Neural cell (in vitro differentiated cells): ENCODE data around the gene ATP8B4. TPM values are rescaled to one million over a fixed set of nuclear protein-coding genes. Genes with fewer than 3 reads are reported as not detected.

Source experiments
- H2AFZ ChIP-seq: fragments of 200-600, 300-800 bp; sonication (generic), shearing (Covaris generic); 2 replicates; pipeline ENCODE4 v1.6.0; 2014; ENCODE audit warnings: low read depth, mild to moderate bottlenecking, antibody characterized with exemption, low read length, moderate library complexity
- H3F3A ChIP-seq: fragments of 200-600 bp; shearing (Covaris generic); 2 replicates; pipeline ENCODE4 v1.6.1; 2016; ENCODE audit warnings: mild to moderate bottlenecking, moderate library complexity, mixed read lengths, antibody characterized with exemption, low read length; ENCODE audit not compliant: insufficient read depth, poor library complexity, severe bottlenecking
- H3K27ac ChIP-seq: fragments of 200-600, 300-800 bp; sonication (generic), shearing (Covaris generic); 2 replicates; pipeline ENCODE4 v1.5.1; 2014; ENCODE audit warnings: mild to moderate bottlenecking, low read length, moderate library complexity
- H3K27me3 ChIP-seq: fragments of 300-800, 200-600 bp; sonication (generic), shearing (Covaris generic); 2 replicates; pipeline ENCODE4 v1.6.0; 2014; ENCODE audit warnings: mild to moderate bottlenecking, low read depth, low read length, moderate library complexity; ENCODE audit not compliant: insufficient read depth
- H3K36me3 ChIP-seq: fragments of 300-800, 200-600 bp; sonication (generic), shearing (Covaris generic); 2 replicates; pipeline ENCODE4 v1.5.1; 2014; ENCODE audit warnings: mild to moderate bottlenecking, antibody characterized with exemption, low read length, moderate library complexity; ENCODE audit not compliant: insufficient read depth
- H3K4me2 ChIP-seq: fragments of 300-800, 200-600 bp; sonication (generic), shearing (Covaris generic); 2 replicates; pipeline ENCODE4 v1.6.0; 2014; ENCODE audit warnings: mild to moderate bottlenecking, low read length
- H3K4me3 ChIP-seq: fragments of 300-800, 200-600 bp; sonication (generic), shearing (Covaris generic); 2 replicates; pipeline ENCODE4 v1.5.1; 2014; ENCODE audit warnings: mild to moderate bottlenecking, low read length, moderate library complexity
- H3K79me2 ChIP-seq: fragments of 200-600 bp; shearing (Covaris generic); replicated peaks from 2 replicates; pipeline ENCODE4 v1.6.0; 2014; ENCODE audit warnings: mild to moderate bottlenecking, low read length, moderate library complexity; ENCODE audit not compliant: insufficient read depth
- H3K9ac ChIP-seq: fragments of 300-800, 200-600 bp; sonication (generic), shearing (Covaris generic); 2 replicates; pipeline ENCODE4 v1.6.1; 2016; ENCODE audit warnings: mild to moderate bottlenecking, low read length, mixed read lengths
- H3K9me2 ChIP-seq: fragments of 200-600 bp; shearing (Covaris generic); 2 replicates; pipeline ENCODE4 v1.6.1; 2016; ENCODE audit warnings: mild to moderate bottlenecking, low read length, mixed read lengths; ENCODE audit not compliant: insufficient read depth
- H3K9me3 ChIP-seq: fragments of 200-600, 300-800 bp; sonication (generic), shearing (Covaris generic); 2 replicates; pipeline ENCODE4 v1.6.1; 2016; ENCODE audit warnings: mild to moderate bottlenecking, mixed run types, low read length, moderate library complexity, mixed read lengths
- H4K20me1 ChIP-seq: fragments of 200-600 bp; shearing (Covaris generic); 2 replicates; pipeline ENCODE4 v1.6.1; 2016; ENCODE audit warnings: mild to moderate bottlenecking, mixed run types; ENCODE audit not compliant: insufficient read depth
- EP300 ChIP-seq: fragments of 450-650 bp; conservative IDR thresholded peaks from 2 replicates; pipeline ENCODE4 v1.6.1; 2014; ENCODE audit warnings: antibody characterized with exemption, mild to moderate bottlenecking, moderate library complexity; ENCODE audit not compliant: poor library complexity, severe bottlenecking
- EZH2 ChIP-seq: fragments of 200-600, 300-800 bp; shearing (Covaris generic), sonication (generic); IDR thresholded peaks from 2 replicates; pipeline ENCODE4 v1.6.1; 2014; ENCODE audit warnings: antibody characterized with exemption, low read length, borderline replicate concordance, mild to moderate bottlenecking; ENCODE audit not compliant: insufficient read depth, poor library complexity, severe bottlenecking
- MXI1 ChIP-seq: fragments of 450-650 bp; conservative IDR thresholded peaks from 2 replicates; pipeline ENCODE4 v1.6.1; 2014; ENCODE audit warnings: antibody characterized with exemption, mild to moderate bottlenecking; ENCODE audit not compliant: poor library complexity, severe bottlenecking
- POLR2AphosphoS5 ChIP-seq: IDR thresholded peaks from 2 replicates; pipeline ENCODE4 v1.6.1; 2012
- RAD21 ChIP-seq: fragments of 450-650 bp; conservative IDR thresholded peaks from 2 replicates; pipeline ENCODE4 v1.6.1; 2014; ENCODE audit warnings: antibody characterized with exemption, mild to moderate bottlenecking, moderate library complexity
- SMC3 ChIP-seq: fragments of 450-650 bp; conservative IDR thresholded peaks from 2 replicates; pipeline ENCODE4 v1.6.1; 2014; ENCODE audit warnings: antibody characterized with exemption, mild to moderate bottlenecking, moderate library complexity; ENCODE audit not compliant: poor library complexity
- TAF1 ChIP-seq: IDR thresholded peaks from 2 replicates; pipeline ENCODE4 v1.6.1; 2012; ENCODE audit warnings: low read depth
- polyA plus RNA-seq: library from polyadenylated mRNA; depleted of rRNA; stranded (reverse); fragments of >200 nt; gene quantifications from 2 replicates; pipeline ENCODE4 v1.2.3, GENCODE V29; 2014
- TF ChIP-seq, protein P1 (sequence below): IDR thresholded peaks from 2 replicates; pipeline ENCODE4 v1.6.1; 2012; ENCODE audit warnings: borderline replicate concordance
- TF ChIP-seq, protein P2 (sequence below): fragments of 450-650 bp; IDR thresholded peaks from 2 replicates; pipeline ENCODE4 v1.5.1; 2014; ENCODE audit warnings: antibody characterized with exemption, mild to moderate bottlenecking, moderate library complexity; ENCODE audit not compliant: poor library complexity, severe bottlenecking

The ATP8B4 gene
- polyA plus RNA-seq, 1 donor from 2014 or later: 2.9 TPM

DNA sequence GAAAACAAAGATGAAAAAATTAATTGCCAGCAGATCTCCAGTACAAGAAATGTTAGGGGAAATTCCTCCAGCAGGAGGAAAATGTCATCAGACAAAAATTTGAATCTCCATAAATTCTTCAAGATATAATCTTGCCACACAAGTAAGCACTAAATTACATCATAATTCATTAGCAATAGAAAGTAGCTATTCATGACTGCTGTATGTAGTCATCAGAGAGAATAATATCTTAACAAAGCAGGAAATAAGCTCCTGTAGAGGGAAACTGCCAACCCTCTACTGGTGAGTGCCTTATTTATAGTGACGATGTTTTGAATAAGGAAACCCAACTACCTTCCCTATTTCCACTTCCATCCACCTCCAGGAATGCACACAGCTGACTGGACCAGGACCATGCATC, 47.2 kb upstream of the ATP8B4 start:
- Histone ChIP-seq H3K4me2 (no peak overlapping the region), H3K9me2 (no peaks in the 10 kb centered on the region), H3K27ac (no peak overlapping the region), H3K27me3 (no peaks in the 10 kb centered on the region), H3K9me3 (no peaks in the 10 kb centered on the region), H4K20me1 (no peaks in the 10 kb centered on the region), H2AFZ (no peak overlapping the region), H3K4me3 (no peak overlapping the region), H3K79me2 (no peaks in the 10 kb centered on the region), H3K36me3 (no peaks in the 10 kb centered on the region), H3F3A (no peaks in the 10 kb centered on the region), H3K9ac (no peak overlapping the region)
- TF ChIP-seq MXI1 (no peak), TAF1 (no peak), RAD21 (no peak), EZH2 (no peak), POLR2AphosphoS5 (no peak), EP300 (no peak), SMC3 (no peak)
- TF ChIP-seq, protein P1, sequence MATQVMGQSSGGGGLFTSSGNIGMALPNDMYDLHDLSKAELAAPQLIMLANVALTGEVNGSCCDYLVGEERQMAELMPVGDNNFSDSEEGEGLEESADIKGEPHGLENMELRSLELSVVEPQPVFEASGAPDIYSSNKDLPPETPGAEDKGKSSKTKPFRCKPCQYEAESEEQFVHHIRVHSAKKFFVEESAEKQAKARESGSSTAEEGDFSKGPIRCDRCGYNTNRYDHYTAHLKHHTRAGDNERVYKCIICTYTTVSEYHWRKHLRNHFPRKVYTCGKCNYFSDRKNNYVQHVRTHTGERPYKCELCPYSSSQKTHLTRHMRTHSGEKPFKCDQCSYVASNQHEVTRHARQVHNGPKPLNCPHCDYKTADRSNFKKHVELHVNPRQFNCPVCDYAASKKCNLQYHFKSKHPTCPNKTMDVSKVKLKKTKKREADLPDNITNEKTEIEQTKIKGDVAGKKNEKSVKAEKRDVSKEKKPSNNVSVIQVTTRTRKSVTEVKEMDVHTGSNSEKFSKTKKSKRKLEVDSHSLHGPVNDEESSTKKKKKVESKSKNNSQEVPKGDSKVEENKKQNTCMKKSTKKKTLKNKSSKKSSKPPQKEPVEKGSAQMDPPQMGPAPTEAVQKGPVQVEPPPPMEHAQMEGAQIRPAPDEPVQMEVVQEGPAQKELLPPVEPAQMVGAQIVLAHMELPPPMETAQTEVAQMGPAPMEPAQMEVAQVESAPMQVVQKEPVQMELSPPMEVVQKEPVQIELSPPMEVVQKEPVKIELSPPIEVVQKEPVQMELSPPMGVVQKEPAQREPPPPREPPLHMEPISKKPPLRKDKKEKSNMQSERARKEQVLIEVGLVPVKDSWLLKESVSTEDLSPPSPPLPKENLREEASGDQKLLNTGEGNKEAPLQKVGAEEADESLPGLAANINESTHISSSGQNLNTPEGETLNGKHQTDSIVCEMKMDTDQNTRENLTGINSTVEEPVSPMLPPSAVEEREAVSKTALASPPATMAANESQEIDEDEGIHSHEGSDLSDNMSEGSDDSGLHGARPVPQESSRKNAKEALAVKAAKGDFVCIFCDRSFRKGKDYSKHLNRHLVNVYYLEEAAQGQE: no peak
- TF ChIP-seq, protein P2, sequence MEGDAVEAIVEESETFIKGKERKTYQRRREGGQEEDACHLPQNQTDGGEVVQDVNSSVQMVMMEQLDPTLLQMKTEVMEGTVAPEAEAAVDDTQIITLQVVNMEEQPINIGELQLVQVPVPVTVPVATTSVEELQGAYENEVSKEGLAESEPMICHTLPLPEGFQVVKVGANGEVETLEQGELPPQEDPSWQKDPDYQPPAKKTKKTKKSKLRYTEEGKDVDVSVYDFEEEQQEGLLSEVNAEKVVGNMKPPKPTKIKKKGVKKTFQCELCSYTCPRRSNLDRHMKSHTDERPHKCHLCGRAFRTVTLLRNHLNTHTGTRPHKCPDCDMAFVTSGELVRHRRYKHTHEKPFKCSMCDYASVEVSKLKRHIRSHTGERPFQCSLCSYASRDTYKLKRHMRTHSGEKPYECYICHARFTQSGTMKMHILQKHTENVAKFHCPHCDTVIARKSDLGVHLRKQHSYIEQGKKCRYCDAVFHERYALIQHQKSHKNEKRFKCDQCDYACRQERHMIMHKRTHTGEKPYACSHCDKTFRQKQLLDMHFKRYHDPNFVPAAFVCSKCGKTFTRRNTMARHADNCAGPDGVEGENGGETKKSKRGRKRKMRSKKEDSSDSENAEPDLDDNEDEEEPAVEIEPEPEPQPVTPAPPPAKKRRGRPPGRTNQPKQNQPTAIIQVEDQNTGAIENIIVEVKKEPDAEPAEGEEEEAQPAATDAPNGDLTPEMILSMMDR: no peak

DNA sequence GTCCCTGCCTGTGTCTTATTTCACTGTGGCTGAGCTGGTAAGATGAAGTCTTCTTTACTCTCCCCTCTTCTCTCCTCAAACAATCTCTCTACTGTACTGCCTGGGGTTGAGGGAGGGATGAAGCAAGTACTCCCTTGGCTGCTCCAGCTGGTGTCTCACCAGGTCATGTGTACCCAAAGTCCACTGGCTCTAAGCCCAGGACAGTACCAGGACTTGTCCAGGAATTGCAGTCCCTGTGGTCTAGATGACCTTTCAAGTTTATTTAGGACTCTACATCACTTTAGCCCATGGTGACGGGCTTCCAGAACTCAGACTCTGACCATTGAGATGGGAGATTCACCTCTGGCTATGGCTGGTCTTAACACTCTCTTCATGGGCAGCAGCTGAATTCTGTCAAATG, 45.4 kb upstream of the ATP8B4 start:
- Histone ChIP-seq H4K20me1 (no peaks in the 10 kb centered on the region), H3K9me2 (no peaks in the 10 kb centered on the region), H3F3A (no peaks in the 10 kb centered on the region), H3K4me2 (no peak overlapping the region), H3K27me3 (no peaks in the 10 kb centered on the region), H3K4me3 (no peak overlapping the region), H3K36me3 (no peaks in the 10 kb centered on the region), H3K27ac (no peak overlapping the region), H3K9ac (no peak overlapping the region), H3K9me3 (no peaks in the 10 kb centered on the region), H2AFZ (no peak overlapping the region), H3K79me2 (no peaks in the 10 kb centered on the region)
- TF ChIP-seq, protein P1: no peak
- TF ChIP-seq SMC3: no peak
- TF ChIP-seq RAD21: no peak
- TF ChIP-seq MXI1: no peak
- no peak for TF ChIP-seq POLR2AphosphoS5
- no peak for TF ChIP-seq EZH2
- TF ChIP-seq, protein P2: no peak
- no peak for TF ChIP-seq EP300
- no peak for TF ChIP-seq TAF1
